OCI-M2 (cell line): ENCODE data around the gene ZFYVE21.

ENCODE experiments used
- DNase-seq: peaks from one replicate; lab custom pipeline; 2025; ENCODE audit not compliant: unreplicated experiment; lab: John Stamatoyannopoulos, UW

The ZFYVE21 gene

DNA sequence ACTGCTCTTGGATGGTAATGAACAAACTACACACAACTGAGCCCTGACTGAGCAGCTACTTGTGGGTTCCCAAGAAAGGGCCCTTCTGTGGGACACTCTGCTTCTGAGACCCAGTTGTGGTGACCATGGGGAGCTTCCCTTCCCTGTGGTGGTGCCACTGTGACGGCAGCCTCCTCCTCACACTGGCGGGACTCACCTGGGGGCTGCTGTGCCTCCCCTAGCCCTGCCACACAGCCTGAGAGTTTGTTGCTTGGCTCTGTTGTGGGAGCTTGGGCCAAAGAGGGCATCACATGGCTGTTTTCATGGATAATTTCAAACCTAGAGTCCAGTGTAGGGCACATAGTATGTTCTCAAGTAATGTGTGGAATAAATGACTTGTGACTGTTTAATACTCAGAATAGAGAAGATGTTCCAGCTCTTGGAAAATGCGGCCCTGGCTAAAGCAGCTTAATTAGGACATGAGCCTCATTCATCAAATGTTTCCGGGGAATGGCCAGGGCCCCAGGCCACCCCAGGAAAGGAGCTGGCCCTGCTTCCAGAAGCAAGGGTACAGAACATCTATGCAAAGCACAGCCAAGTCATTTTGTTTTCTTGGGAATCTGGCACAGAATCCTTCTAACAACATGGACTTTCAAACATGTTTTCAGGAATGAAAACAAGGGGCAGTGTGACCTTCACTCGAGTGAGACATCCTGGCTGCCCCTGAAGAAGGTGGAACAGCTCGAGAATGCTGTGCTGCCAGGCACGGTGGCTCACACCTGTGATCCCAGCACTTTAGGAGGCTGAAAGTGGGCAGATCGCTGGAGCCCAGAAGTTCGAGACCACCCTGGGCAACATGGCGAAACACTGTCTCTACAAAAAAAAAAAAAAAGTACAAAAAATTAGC is 21.2 kb downstream of the ZFYVE21 start:
- DNase-seq, result no peak

DNA sequence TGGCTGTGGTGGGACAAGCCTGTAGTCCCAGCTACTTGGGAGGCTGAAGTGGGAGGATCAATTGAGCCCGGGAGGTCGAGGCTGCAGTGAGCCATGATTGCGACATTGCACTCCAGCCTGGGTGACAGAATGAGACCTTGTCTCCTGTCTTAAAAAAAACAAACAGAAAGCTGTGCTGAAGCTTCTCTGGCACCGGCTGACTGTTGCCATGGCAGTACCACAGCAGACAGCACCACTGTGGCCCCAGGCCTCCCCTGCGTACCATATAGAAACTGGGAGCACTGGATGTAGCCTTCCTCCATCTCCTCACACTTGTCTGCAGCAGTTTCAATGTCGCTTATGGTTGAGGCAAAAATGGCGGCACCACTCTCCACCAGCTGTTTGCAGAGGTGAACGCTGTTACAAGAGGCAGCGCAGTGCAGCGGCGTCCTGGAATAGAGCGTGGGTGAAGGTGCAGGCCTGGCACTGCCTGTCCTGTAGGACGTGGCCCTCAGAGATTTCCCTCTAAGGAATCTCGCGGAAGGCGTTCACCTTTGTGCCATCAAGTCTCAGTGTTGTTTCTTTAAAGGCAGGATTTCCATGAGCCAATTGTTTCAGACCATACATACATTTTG is 21.9 kb downstream of the ZFYVE21 start:
- DNase-seq, result no peak

- DNase-seq, result no peak
These were observed 22.6 kb downstream of the ZFYVE21 start for GRCh38 chr14:103738166-103738565.

DNA sequence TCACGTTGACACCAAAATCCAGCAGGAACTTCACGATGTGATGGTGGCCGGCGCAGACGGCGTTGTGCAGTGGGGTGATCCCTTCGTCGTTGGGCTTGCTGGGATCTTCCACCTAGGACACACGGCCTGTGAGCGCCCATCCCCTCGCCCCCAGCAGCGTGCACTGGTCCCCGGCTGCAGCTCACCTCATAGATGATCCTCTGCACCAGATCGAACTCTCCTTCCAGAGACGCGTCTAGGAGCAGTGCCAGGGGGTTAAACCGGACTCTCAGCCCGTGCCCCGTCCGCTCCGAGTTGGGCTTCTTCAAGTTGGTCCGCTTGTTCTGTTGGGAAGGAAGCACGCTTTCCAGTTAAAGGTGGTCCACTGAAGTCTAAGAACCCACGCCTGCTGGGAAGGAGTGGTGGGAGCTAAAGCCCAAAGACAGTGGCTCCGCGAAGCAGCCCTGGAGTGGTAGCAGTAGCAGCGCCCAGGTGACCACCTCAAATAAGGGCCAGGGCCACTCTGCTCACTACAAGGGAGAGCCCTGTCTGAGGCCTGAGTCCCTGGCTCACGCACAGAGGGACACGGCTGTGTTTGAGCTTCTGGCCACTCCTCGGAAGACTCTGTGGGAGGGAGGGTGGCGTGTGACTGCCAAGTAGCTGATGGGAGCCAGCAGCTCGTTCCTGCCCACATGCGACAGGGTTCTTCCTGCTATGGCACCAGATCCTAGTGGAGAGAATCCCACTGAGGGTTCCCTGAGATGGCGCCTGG is 23.3 kb downstream of the ZFYVE21 start:
- no peak for DNase-seq

- DNase-seq, result no peak
These were observed 23.8 kb downstream of the ZFYVE21 start for GRCh38 chr14:103739466-103739792.

- no peak for DNase-seq
These were observed 24.3 kb downstream of the ZFYVE21 start for GRCh38 chr14:103739793-103740501.

- DNase-seq, result no peak
These were observed 25.5 kb downstream of the ZFYVE21 start for GRCh38 chr14:103740991-103741689.

DNA sequence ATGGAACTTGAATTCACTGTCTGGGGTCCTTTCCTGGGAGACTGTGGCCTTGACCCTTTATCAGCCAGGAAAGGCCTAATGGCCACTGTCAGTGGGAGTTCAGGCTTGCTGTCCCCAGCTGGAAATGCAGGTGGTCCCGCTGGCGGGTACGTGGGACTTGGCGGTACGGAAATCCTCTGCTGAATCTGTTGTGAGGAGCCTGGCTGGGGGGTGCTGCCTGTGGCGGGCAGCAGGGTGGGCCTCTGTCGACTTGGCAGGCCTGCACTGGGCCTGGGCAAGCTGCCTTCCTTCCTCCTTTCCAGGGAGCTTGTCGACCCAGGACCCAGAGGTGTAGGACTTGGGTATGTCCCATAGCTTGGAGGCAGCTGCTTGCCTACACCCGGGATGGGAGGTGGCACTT is 26.3 kb downstream of the ZFYVE21 start:
- DNase-seq, result no peak

GRCh38 chr14:103742499-103743255 is 27.1 kb downstream of the ZFYVE21 start:
- DNase-seq, result no peak

DNA sequence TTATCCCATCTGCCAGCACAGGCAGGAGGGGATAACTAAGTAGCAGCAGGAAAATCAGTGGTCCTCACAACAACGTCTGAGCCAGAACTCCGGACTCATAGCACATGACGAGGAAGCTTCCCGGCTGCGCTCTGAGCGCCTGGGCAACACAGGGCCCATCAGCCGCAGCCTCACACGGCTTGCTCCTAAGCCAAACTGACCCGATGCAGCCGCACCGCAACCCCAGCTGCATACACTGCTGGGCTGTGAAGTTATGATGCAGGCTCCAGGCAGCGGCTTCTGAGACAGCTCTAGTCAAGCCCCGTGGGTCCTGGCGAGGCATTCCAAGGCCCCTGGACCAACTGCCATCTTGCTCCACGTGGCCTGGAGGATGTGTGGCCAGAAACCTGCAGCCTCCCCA is 28.1 kb downstream of the ZFYVE21 start:
- no peak for DNase-seq

- DNase-seq, result no peak
These were observed 29.2 kb downstream of the ZFYVE21 start for GRCh38 chr14:103744621-103745395.

DNA sequence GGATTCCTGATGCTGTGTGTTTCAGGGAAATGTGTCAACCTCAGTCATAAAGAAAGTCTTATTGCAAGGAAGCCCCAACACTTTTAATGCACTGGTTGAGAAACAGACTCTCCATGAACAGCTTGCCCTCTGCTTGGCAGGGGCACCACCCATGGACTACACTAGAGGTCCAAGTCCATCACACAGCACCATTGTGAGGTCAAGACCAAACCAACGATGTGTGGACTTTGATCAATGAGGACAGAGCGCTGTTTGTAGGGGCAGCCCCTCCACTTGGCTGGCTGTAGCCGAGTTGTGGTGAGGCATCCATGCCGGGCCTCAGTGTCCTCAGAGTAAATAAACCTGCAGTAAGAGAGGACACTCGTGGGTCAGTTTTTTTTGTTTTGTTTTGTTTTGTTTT is 29.8 kb downstream of the ZFYVE21 start:
- DNase-seq, result no peak

GRCh38 chr14:103746701-103747100 is 31.1 kb downstream of the ZFYVE21 start:
- no peak for DNase-seq

GRCh38 chr14:103748534-103748857 is 32.9 kb downstream of the ZFYVE21 start:
- DNase-seq, result no peak

DNA sequence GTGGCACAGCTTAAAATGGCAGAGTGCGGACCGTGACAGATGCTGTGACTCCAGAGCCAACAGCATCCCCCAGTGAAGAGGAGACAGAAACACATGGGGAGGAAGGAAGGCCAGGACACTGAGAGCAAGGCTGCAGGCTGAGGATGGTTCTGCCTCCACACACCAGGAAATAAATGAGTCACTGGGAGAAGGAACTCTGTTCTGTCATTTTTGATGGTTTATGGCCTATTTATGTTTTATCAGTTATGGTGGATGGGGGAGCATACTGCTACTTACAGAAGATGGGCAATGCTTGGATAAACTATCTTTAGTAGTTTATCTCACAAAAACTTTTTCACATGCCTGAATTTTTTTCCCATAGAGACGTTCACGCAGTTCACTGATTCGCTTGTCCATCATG is 33.8 kb downstream of the ZFYVE21 start:
- no peak for DNase-seq

GRCh38 chr14:103749860-103750259 is 34.2 kb downstream of the ZFYVE21 start:
- DNase-seq, result no peak

- no peak for DNase-seq
These were observed 38.2 kb downstream of the ZFYVE21 start for GRCh38 chr14:103753774-103754173.

- no peak for DNase-seq
These were observed 39.5 kb downstream of the ZFYVE21 start for GRCh38 chr14:103755060-103755459.

DNA sequence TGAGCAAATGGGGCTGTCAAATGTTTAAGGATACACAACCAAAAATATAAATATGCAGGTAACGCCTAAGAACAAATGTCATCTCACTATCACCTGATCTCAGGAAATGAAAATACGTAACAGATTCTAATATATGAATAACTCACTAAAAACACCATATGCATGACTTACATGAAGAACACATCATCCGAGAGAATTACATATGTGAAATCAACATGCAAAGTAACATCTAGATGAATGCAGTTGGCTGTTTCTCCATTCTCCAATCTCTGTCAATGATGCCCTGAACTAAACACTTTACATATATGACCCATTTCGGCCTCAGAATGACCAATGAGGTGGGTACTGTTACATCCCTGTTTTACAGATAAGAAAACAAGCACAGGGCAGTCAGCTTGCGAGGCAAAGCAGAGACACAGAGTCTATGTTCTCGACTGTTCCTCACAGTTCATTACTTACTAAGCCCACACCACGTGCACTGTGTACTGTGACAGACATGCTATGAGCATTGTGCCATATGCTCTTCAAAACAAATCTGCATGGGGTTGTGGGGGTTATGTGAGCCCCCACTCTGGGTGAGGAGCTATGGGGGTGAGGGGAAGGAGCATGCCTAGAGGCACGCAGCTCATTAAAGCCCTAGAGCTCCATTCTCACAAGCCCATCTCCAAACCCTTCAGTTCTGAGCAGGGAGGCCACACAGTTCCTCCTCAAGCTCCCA is 42.6 kb downstream of the ZFYVE21 start:
- DNase-seq, result no peak
